ENCODE measurements around the gene PDCL2.

DNA sequence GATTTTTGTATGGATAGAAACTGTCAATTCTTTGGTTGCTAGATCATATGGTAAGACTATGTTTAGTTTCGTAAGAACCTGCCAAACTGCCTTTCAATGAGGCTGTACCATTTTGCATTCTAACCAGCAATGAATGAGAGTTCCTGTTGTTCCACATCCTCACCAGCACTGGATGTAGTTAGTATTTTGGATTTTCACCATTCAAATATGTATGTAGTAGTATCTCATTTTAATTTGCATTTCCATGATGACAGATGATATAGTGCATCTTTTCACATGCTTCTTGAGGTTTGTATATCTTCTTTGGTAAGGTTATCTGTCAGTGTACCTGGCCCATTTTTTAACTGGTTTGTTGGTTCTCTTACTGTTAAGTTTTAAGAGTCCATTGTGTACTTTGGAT is 80.0 kb downstream of the PDCL2 start:
- TF ChIP-seq, protein P1, sequence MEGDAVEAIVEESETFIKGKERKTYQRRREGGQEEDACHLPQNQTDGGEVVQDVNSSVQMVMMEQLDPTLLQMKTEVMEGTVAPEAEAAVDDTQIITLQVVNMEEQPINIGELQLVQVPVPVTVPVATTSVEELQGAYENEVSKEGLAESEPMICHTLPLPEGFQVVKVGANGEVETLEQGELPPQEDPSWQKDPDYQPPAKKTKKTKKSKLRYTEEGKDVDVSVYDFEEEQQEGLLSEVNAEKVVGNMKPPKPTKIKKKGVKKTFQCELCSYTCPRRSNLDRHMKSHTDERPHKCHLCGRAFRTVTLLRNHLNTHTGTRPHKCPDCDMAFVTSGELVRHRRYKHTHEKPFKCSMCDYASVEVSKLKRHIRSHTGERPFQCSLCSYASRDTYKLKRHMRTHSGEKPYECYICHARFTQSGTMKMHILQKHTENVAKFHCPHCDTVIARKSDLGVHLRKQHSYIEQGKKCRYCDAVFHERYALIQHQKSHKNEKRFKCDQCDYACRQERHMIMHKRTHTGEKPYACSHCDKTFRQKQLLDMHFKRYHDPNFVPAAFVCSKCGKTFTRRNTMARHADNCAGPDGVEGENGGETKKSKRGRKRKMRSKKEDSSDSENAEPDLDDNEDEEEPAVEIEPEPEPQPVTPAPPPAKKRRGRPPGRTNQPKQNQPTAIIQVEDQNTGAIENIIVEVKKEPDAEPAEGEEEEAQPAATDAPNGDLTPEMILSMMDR (IDR thresholded peaks at IDR 0.05), result no peak
- TF ChIP-seq POLR2A (IDR thresholded peaks at IDR 0.05), result no peak

Measured in Peyer's patch (tissue), 4 donors.